NOMO-1 treated with dmso at 0.1 percent for 144 hours (cell line): ENCODE measurements around the gene RNF224.

Experiments used
- DNase-seq: peaks from one replicate; lab custom pipeline; 2025; ENCODE audit not compliant: unreplicated experiment; lab: John Stamatoyannopoulos, UW

The RNF224 gene

GRCh38 chr9:137191691-137192447 is 35.4 kb upstream of the RNF224 start:
- DNase-seq, result no peak

- DNase-seq, result no peak
Measured at GRCh38 chr9:137192448-137192780, 34.9 kb upstream of the RNF224 start.

- DNase-seq, result no peak
Measured at GRCh38 chr9:137192859-137193258, 34.4 kb upstream of the RNF224 start.

DNA sequence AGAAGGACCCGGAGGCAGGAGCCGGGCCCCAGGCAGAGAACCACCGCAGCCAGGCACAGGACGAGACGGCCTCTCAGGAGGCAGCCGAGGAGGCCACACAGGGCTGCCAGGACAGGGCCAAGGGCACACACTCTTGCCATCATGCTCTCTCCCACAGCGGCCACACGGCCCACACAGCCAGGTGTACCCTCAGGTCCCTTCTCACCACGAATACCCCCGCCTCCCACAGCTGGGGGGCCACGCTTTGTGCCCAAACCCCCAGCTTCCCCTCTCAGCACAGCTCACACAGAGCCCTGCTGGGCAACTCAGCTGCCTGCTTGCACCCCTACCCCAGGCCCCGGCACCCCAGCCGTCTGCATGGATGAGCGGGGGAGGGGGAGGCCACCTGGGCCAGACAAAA is 33.5 kb upstream of the RNF224 start:
- no peak for DNase-seq

DNA sequence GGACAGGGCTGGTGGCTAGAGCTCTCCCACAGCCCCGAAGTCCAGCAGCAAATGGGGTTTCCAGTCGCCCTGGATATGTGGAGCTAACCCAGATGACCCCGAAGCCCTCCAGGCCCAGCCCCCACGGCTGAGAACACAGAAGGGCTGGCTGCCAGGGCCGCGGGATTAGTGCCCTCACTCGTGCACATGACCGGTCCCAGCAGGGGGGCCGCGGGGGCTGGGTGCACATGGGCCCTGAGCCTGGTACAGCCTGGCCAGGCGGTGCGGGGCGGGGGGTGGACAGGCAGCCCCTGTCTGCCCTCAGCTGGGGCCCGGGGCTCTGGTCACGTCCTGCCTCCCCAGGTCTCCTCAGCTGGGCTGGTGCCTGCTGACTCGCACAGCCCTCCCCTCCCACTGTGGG is 32.9 kb upstream of the RNF224 start:
- no peak for DNase-seq

DNA sequence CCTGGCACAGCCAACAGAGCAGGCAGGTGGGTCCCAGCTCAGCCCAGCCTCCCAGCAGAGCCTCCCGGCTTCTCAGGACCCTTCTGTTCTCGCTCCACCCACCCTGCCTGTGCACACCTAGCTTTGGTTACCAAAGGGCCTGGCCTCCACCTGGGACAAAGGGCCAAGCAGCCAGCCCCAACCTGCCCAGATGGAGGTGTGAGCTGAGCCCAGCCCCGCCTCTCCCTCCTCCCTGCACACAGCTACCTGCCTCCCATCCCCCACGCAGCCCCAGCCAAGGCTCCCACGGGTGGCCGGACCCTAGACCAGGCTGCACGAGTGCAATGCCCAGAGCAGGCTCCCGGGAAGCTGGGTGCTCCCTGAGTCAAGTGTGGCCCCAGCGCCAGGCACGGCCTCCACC is 32.4 kb upstream of the RNF224 start:
- DNase-seq, result no peak

DNA sequence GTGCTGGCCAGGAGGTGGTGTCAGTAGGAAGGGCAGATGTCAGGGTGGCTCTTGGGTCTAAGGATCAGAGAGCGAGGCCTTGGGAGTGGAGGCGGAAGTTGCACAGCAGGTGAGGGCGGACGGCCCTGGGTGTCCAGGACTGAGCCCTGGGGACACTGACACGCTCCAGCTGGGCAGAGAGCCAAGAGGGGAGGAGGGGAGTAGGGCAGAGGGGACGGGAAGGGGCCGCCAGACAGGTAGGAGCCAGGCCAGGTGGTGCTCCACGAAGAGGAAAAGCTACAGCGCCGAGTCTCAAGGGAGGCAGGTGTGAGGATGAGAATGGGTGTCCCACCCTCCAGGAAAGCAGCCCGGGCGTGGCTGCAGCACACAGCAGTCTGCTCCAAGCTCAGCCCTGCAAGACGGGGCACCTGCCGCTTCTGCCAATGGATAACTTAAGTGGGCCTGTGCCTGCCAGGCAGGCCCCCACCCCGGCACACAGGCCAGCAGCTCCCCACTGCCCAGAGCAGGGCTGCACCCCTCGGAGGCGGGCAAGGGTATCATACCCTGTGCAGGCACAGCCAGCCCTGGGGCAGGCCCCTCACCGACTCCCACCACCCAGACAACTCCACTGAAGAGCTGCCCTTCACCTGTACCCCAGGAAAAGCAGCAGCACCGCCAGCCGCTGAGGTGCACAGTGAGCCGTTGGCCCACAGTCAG is 31.6 kb upstream of the RNF224 start:
- no peak for DNase-seq

DNA sequence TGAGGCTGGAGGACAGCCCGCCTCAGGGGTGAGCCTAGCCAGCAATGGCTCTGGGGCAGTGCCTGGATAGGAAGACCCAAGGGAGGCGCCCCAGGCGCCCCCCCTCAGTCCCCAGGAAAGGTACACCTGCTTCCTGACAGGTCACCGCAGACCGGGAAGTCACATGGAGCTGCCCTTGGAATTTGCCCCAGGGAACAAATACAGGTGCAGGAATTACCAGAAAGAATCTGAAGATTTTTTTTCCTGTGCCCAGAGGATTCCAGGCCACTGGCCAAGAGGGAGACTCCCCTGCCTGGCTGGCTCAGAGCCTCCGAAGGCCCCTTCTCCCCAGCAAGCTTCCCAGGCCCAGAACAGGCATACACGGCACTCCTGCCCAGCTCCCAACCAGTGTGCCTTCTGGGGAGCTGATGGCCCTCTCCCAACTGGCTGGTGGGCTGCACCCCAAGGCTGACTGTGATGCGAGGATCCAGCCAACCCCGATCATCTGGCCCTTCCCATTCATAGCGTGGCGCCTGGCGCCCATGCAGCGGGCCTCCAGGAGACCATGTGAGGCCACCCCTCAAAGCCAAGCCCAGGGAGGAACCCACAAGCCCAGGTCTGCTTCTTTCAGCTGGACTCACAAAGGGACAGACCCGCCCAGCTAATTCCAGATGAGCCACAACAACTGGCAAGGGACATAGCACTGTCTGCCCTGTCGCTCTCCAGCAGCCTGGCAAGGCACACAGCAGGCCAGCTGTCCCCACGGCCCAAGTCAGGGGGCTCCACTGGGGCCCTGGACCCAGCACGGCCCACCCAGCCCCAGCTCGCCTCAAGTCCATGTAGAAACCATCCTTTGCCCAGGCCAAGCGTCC is 29.0 kb upstream of the RNF224 start:
- DNase-seq, result no peak

DNA sequence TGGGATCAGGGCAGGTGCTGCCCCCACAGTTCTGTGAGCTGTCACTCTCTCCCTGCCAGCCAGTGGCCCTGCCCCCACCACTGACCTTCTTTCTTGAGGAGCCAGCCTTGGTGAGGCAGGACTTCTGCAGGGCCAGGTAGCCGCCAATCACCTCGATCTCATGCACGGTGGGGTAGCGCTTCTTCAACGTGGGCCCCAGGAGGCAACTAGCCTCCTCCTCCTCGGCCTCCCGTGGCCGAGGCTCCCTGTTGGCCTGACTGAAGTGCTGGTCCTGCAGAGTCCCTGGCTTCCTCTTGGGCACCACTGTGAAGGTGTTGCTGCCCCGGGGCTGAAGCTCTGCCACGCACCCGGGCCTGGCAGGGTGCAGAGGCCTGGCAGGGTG is 28.4 kb upstream of the RNF224 start:
- no peak for DNase-seq

- no peak for DNase-seq
Measured at GRCh38 chr9:137199411-137200121, 27.7 kb upstream of the RNF224 start.

GRCh38 chr9:137200311-137201204 is 26.7 kb upstream of the RNF224 start, which contains the start of gene TPRN:
Gene TPRN (minus strand): TSS chr9:137200741. CDS start chr9:137200711, 30 bp downstream.
- DNase-seq, result peak; percentile 100

GRCh38 chr9:137201205-137201868 is 26.0 kb upstream of the RNF224 start:
- DNase-seq, result no peak

- no peak for DNase-seq
Measured at GRCh38 chr9:137202966-137203365, 24.3 kb upstream of the RNF224 start.

DNA sequence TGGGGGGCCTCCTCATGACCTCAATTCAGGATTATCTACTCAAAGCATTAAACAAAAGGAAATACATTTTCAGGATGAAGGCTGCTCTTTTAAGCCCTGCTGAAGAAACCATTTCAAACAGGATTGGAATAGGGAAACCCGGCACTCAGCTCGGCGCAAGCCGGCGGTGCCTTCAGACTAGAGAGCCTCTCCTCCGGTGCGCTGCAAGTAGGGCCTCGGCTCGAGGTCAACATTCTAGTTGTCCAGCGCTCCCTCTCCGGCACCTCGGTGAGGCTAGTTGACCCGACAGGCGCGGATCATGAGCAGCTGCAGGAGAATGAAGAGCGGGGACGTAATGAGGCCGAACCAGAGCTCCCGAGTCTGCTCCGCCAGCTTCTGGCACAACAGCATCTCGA is 22.6 kb upstream of the RNF224 start:
- no peak for DNase-seq

- DNase-seq, result peak; percentile 88
Measured at GRCh38 chr9:137205126-137206069, 21.9 kb upstream of the RNF224 start, which contains the start of the genes NDOR1 and TMEM203. Gene NDOR1 (plus strand): TSS chr9:137205700. CDS start chr9:137205778, 78 bp downstream. Gene TMEM203 (minus strand): TSS chr9:137205648. CDS start chr9:137205414, 234 bp downstream.

DNA sequence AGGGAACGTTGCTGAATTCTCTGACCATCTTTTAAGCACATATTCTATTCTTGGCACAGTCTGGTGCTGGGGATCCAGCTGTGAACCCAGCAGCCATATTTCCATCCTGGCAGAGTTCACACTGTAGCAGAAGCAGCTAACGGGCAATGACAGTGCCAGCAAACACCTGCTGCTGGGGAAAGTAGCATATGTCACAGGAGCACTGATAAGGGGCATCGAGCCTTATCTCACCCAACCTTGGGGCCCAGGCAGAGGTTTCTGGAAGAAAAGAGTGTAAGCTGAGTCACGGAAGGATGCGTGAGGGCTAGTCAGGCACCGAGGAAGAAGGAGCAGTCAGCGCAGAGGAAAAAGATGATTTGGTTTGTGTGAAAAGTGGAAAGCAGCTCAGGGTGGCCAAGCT is 20.7 kb upstream of the RNF224 start:
- no peak for DNase-seq

DNA sequence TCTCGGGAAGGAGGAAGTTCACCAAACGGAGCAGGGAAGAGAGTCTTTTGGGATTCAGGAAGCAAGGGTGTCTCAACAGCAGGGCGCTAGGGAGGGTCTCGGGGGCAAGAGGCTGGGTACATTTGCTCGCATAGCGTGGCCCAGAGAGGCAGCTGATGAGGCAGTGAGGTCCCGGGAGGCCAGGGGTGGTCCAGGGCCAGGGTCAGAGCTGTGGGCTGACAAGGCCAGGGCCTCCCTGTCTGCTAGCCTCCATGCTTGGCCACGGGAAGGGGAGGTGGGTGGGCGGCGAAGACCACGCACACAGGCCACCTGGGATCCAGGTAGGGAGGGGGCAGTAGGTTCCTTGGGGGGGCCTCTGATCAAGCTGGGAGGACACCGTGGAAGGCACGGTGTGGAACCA is 15.8 kb upstream of the RNF224 start:
- no peak for DNase-seq

DNA sequence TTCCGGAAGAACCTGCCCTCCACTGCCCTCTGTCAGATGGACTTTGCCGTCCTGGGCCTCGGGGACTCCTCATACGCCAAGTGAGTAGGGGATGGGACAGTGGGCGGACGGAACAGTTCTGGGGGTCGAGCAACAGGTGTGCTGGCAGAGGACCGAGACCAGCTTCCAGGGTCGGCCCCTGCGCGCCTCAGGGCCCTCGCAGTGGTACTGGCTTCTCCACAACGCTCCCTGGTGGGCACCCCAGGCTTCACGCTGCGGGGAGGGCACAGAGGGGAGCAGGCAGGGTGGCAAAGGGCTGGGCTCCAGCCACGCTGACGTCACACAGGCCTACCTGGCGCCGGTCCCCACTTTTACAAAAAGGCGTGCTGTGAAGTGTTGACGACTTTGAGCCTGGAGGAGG is 14.8 kb upstream of the RNF224 start:
- DNase-seq, result no peak
